ENCODE data around the gene PMPCA. TPM values are rescaled to one million over a fixed set of nuclear protein-coding genes. Genes with fewer than 3 reads are reported as not detected.

PMPCA gene
- total RNA-seq, 2 experiments from 2014 or later = 53.3 to 76.1 TPM

GRCh38 chr9:136377341-136378169 lies 32.9 kb upstream of the PMPCA start:
- no peak for TF ChIP-seq EZH2phosphoT487 (IDR thresholded peaks at IDR 0.05; ENCODE audit: borderline replicate concordance, low read depth, low read length)
- TF ChIP-seq, protein P1, sequence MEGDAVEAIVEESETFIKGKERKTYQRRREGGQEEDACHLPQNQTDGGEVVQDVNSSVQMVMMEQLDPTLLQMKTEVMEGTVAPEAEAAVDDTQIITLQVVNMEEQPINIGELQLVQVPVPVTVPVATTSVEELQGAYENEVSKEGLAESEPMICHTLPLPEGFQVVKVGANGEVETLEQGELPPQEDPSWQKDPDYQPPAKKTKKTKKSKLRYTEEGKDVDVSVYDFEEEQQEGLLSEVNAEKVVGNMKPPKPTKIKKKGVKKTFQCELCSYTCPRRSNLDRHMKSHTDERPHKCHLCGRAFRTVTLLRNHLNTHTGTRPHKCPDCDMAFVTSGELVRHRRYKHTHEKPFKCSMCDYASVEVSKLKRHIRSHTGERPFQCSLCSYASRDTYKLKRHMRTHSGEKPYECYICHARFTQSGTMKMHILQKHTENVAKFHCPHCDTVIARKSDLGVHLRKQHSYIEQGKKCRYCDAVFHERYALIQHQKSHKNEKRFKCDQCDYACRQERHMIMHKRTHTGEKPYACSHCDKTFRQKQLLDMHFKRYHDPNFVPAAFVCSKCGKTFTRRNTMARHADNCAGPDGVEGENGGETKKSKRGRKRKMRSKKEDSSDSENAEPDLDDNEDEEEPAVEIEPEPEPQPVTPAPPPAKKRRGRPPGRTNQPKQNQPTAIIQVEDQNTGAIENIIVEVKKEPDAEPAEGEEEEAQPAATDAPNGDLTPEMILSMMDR (conservative IDR thresholded peaks at IDR 0.05; ENCODE audit: low read length) = no peak
- no peaks in the 10 kb centered on the region for H3K9me2 ChIP-seq (ENCODE audit: insufficient read depth, low read length)
- peaks cover 76% of the 10 kb centered on the region for H3K36me3 ChIP-seq (ENCODE audit: insufficient read depth, low read length)
- intact Hi-C loops (cut with micrococcal nuclease; ENCODE audit: unreplicated experiment) = no loop called here
- no TSS peak for BruUV-seq (replicated peaks)
- H3K79me2 ChIP-seq (ENCODE audit: insufficient read depth, low read depth, low read length) = no peaks in the 10 kb centered on the region
- no peaks in the 10 kb centered on the region for H3K9me3 ChIP-seq (ENCODE audit: low read length)
- no peak overlapping the region for H3K4me2 ChIP-seq (ENCODE audit: low read length)
- ChIA-PET POLR2A (no interaction called here), CTCF (ENCODE audit: unreplicated experiment) (no interaction called here)
- no peaks in the 10 kb centered on the region; the same call in 1 of the 2 replicates for H4K20me1 ChIP-seq (ENCODE audit: insufficient read depth, low read length)
- no peak overlapping the region for H3K27ac ChIP-seq (ENCODE audit: low read depth, low read length, poor library complexity, severe bottlenecking)
- no peak overlapping the region for H3K4me3 ChIP-seq (ENCODE audit: low read depth, low read length, poor library complexity, severe bottlenecking)
- no peak for DNase-seq (ENCODE audit: low spot score)
- H2AFZ ChIP-seq (ENCODE audit: low read length) = no peak overlapping the region
- no peaks in the 10 kb centered on the region for H3K4me1 ChIP-seq (ENCODE audit: insufficient read depth, low read length, poor library complexity, severe bottlenecking)

- intact Hi-C loops (cut with micrococcal nuclease; ENCODE audit: unreplicated experiment) = no loop called here
- no peak overlapping the region for H3K4me3 ChIP-seq (ENCODE audit: low read depth, low read length, poor library complexity, severe bottlenecking)
- no peak overlapping the region for H3K4me2 ChIP-seq (ENCODE audit: low read length)
- DNase-seq (ENCODE audit: low spot score) = no peak
- peaks cover 85% of the 10 kb centered on the region for H3K36me3 ChIP-seq (ENCODE audit: insufficient read depth, low read length)
- TF ChIP-seq EZH2phosphoT487 (IDR thresholded peaks at IDR 0.05; ENCODE audit: borderline replicate concordance, low read depth, low read length) = no peak
- TF ChIP-seq, protein P1 (conservative IDR thresholded peaks at IDR 0.05; ENCODE audit: low read length) = no peak
- no peaks in the 10 kb centered on the region; the same call in 1 of the 2 replicates for H4K20me1 ChIP-seq (ENCODE audit: insufficient read depth, low read length)
- no peak overlapping the region for H2AFZ ChIP-seq (ENCODE audit: low read length)
- CTCF ChIA-PET (ENCODE audit: unreplicated experiment) = no interaction called here
- H3K9me2 ChIP-seq (ENCODE audit: insufficient read depth, low read length) = no peaks in the 10 kb centered on the region
- H3K79me2 ChIP-seq (ENCODE audit: insufficient read depth, low read depth, low read length) = no peaks in the 10 kb centered on the region
- H3K4me1 ChIP-seq (ENCODE audit: insufficient read depth, low read length, poor library complexity, severe bottlenecking) = no peaks in the 10 kb centered on the region
- H3K27ac ChIP-seq (ENCODE audit: low read depth, low read length, poor library complexity, severe bottlenecking) = no peak overlapping the region
- POLR2A ChIA-PET = no interaction called here
- H3K9me3 ChIP-seq (ENCODE audit: low read length) = no peaks in the 10 kb centered on the region
- no TSS peak for BruUV-seq (replicated peaks)
Measured at GRCh38 chr9:136378170-136379002, 32.1 kb upstream of the PMPCA start.

DNA sequence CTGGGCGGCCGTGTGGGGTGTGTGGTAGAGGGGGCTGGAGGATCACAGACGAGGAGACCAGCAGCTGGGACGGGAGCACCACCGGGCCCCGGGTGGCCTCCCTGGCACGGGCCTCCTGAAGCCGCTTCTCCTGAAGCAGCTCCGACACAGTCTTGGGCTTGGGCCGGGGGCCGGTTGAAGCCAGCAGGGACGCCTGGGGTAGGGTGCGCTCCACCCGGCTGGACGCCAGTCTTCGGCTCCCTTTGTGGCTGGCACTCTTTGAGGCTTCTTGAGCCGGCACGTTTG lies 31.5 kb upstream of the PMPCA start:
- Histone ChIP-seq H3K27ac (ENCODE audit: low read depth, low read length, poor library complexity, severe bottlenecking) (no peak overlapping the region), H3K79me2 (ENCODE audit: insufficient read depth, low read depth, low read length) (no peaks in the 10 kb centered on the region), H3K4me2 (ENCODE audit: low read length) (no peak overlapping the region), H3K36me3 (ENCODE audit: insufficient read depth, low read length) (peaks cover 89% of the 10 kb centered on the region), H3K4me3 (ENCODE audit: low read depth, low read length, poor library complexity, severe bottlenecking) (no peak overlapping the region), H3K9me3 (ENCODE audit: low read length) (no peaks in the 10 kb centered on the region), H2AFZ (ENCODE audit: low read length) (no peak overlapping the region), H3K9me2 (ENCODE audit: insufficient read depth, low read length) (no peaks in the 10 kb centered on the region), H3K4me1 (ENCODE audit: insufficient read depth, low read length, poor library complexity, severe bottlenecking) (no peaks in the 10 kb centered on the region), H4K20me1 (ENCODE audit: insufficient read depth, low read length) (no peaks in the 10 kb centered on the region; the same call in 1 of the 2 replicates)
- intact Hi-C loops (cut with micrococcal nuclease; ENCODE audit: unreplicated experiment) = no loop called here
- TF ChIP-seq EZH2phosphoT487 (IDR thresholded peaks at IDR 0.05; ENCODE audit: borderline replicate concordance, low read depth, low read length) = no peak
- TF ChIP-seq, protein P1 (conservative IDR thresholded peaks at IDR 0.05; ENCODE audit: low read length) = no peak
- POLR2A ChIA-PET = no interaction called here
- BruUV-seq (replicated peaks) = no TSS peak
- no peak for DNase-seq (ENCODE audit: low spot score)
- CTCF ChIA-PET (ENCODE audit: unreplicated experiment) = no interaction called here
